Testis (tissue), 2 donors: ENCODE measurements around the gene RBM12.

ENCODE experiments used
- CTCF ChIP-seq, 3 experiments: fragments of 450-650 bp in 2 of 3; fragments of 200-600 bp in 1 of 3; sonication (generic) in 1 of 3; IDR thresholded peaks; one replicate each; pipeline ENCODE4 v1.5.1; 2016 to 2019; ENCODE audit warnings: antibody characterized with exemption in 3 of 3, mild to moderate bottlenecking in 2 of 3, moderate library complexity in 1 of 3
- POLR2A ChIP-seq: fragments of 450-650 bp; IDR thresholded peaks from one replicate; pipeline ENCODE4 v1.6.1; 2017; ENCODE audit warnings: antibody characterized with exemption, mild to moderate bottlenecking, moderate library complexity

GRCh38 chr20:35627121-35627520, 37.6 kb downstream of the RBM12 start:
- no peak for TF ChIP-seq CTCF (IDR thresholded peaks at IDR 0.05)
- TF ChIP-seq POLR2A, result no peak
